OCI-LY7 (cell line): ENCODE measurements around the gene IRX5. TPM values are rescaled to one million over a fixed set of nuclear protein-coding genes. Genes with fewer than 3 reads are reported as not detected.

ENCODE experiments used
- BruUV-seq: library from RNA; stranded (reverse); fragments of 400-500 nt; replicated peaks from 2 replicates; lab custom pipeline; 2021; lab: Mats Ljungman, UMichigan
- CTCF ChIA-PET: fragments of 300-600 bp; sonication (Branson Sonifier 250); formaldehyde crosslinking; loops from one replicate; lab custom pipeline; 2022; ENCODE audit warnings: antibody characterized with exemption; ENCODE audit not compliant: unreplicated experiment; lab: Charles Lee
- POLR2A ChIA-PET: fragments of 300-600 bp; sonication (Branson Sonifier 250); formaldehyde crosslinking; loops from one replicate; lab custom pipeline; 2022; ENCODE audit warnings: antibody characterized with exemption; lab: Charles Lee
- DNase-seq: peaks from one replicate; pipeline ENCODE4 v3.0.0-alpha.2; 2015; ENCODE audit warnings: low spot score
- H2AFZ ChIP-seq: fragments of 200-600 bp; sonication (generic), shearing (Covaris generic); 2 replicates; pipeline ENCODE4 v1.6.1; 2014; ENCODE audit warnings: mild to moderate bottlenecking, antibody characterized with exemption, low read length, moderate library complexity
- H3K27ac ChIP-seq: fragments of 200-600 bp; sonication (generic); 2 replicates; pipeline ENCODE4 v1.5.1; 2014; ENCODE audit warnings: mixed run types, low read depth, mild to moderate bottlenecking, moderate library complexity, low read length, inconsistent platforms; ENCODE audit not compliant: poor library complexity, severe bottlenecking
- H3K36me3 ChIP-seq: fragments of 200-600 bp; sonication (generic); 2 replicates; pipeline ENCODE4 v1.6.1; 2014; ENCODE audit warnings: mild to moderate bottlenecking, antibody characterized with exemption, low read length, moderate library complexity, mixed read lengths; ENCODE audit not compliant: insufficient read depth
- H3K4me1 ChIP-seq: fragments of 200-600 bp; sonication (generic); 2 replicates; pipeline ENCODE4 v1.5.1; 2014; ENCODE audit warnings: mild to moderate bottlenecking, low read length; ENCODE audit not compliant: insufficient read depth, poor library complexity, severe bottlenecking
- H3K4me2 ChIP-seq: fragments of 200-600 bp; sonication (generic); 2 replicates; pipeline ENCODE4 v1.6.1; 2014; ENCODE audit warnings: mild to moderate bottlenecking, low read length
- H3K4me3 ChIP-seq: fragments of 200-600 bp; sonication (generic); 2 replicates; pipeline ENCODE4 v1.5.1; 2014; ENCODE audit warnings: mild to moderate bottlenecking, low read depth, low read length; ENCODE audit not compliant: poor library complexity, severe bottlenecking
- H3K79me2 ChIP-seq: fragments of 200-600 bp; sonication (generic); 2 replicates; pipeline ENCODE4 v1.6.1; 2016; ENCODE audit warnings: low read depth, mild to moderate bottlenecking, low read length, moderate library complexity, mixed read lengths; ENCODE audit not compliant: insufficient read depth
- H3K9me2 ChIP-seq: fragments of 200-600 bp; sonication (generic); 2 replicates; pipeline ENCODE4 v1.6.1; 2016; ENCODE audit warnings: mild to moderate bottlenecking, low read length, mixed read lengths; ENCODE audit not compliant: insufficient read depth
- H3K9me3 ChIP-seq: fragments of 200-600 bp; sonication (generic); 2 replicates; pipeline ENCODE4 v1.6.1; 2014; ENCODE audit warnings: mild to moderate bottlenecking, mixed run types, low read length, mixed read lengths
- H4K20me1 ChIP-seq: fragments of 200-600 bp; sonication (generic); 2 replicates; pipeline ENCODE4 v1.6.1; 2014; ENCODE audit warnings: mild to moderate bottlenecking, antibody characterized with exemption, low read length, moderate library complexity, mixed read lengths; ENCODE audit not compliant: insufficient read depth
- CTCF ChIP-seq: fragments of 200-600 bp; sonication (generic); conservative IDR thresholded peaks from 2 replicates; pipeline ENCODE4 v1.5.1; 2014; ENCODE audit warnings: mild to moderate bottlenecking, antibody characterized with exemption, low read length, moderate library complexity, mixed read lengths
- EZH2phosphoT487 ChIP-seq: fragments of 200-600 bp; sonication (generic); IDR thresholded peaks from 2 replicates; pipeline ENCODE4 v1.6.1; 2018; ENCODE audit warnings: low read depth, borderline replicate concordance, mild to moderate bottlenecking, mixed run types, antibody characterized with exemption, low read length, moderate library complexity, mixed read lengths
- intact Hi-C: fragments of 100-400 bp; cut with micrococcal nuclease; formaldehyde crosslinking; loops from one replicate; pipeline ENCODE4 v1.10.0; 2022; ENCODE audit not compliant: unreplicated experiment
- total RNA-seq, 2 experiments: library from RNA; depleted of rRNA in 1 of 2; stranded (reverse); fragments of >200 nt in 1 of 2; shearing (Covaris generic) in 1 of 2; gene quantifications; 2 replicates each; pipeline ENCODE4 v1.2.3, GENCODE V29; 2014 to 2022

The IRX5 gene
- total RNA-seq, 2 experiments from 2014 or later = 5.1 to 5.9 TPM

- Histone ChIP-seq H3K27ac (no peak overlapping the region), H3K4me1 (peaks cover 10% of the 10 kb centered on the region), H3K36me3 (no peaks in the 10 kb centered on the region), H3K4me2 (no peak overlapping the region), H4K20me1 (no peaks in the 10 kb centered on the region), H3K9me2 (no peaks in the 10 kb centered on the region), H2AFZ (no peak overlapping the region), H3K9me3 (no peaks in the 10 kb centered on the region), H3K79me2 (no peaks in the 10 kb centered on the region), H3K4me3 (no peak overlapping the region)
- DNase-seq = no peak
- CTCF ChIA-PET = interaction anchor here (0.7 kb wide), 1 partner anchor 79 kb away, joined by 15 read pairs; no protein-coding TSS in a partner anchor
- BruUV-seq = no TSS peak
- no peak for TF ChIP-seq EZH2phosphoT487
- no peak for TF ChIP-seq CTCF
- intact Hi-C loops = no loop called here
- POLR2A ChIA-PET = interaction anchor here (1.1 to 1.8 kb wide), 3 partner anchors 8 to 32 kb away, joined by 3 to 5 read pairs (median 3); no protein-coding TSS in a partner anchor
Observed at GRCh38 chr16:54891346-54891745, 39.3 kb upstream of the IRX5 start.

GRCh38 chr16:54892981-54893380 lies 37.7 kb upstream of the IRX5 start:
- no peaks in the 10 kb centered on the region for H3K36me3 ChIP-seq
- TF ChIP-seq CTCF (no peak), EZH2phosphoT487 (no peak)
- no peaks in the 10 kb centered on the region for H4K20me1 ChIP-seq
- H3K4me1 ChIP-seq = peaks cover 26% of the 10 kb centered on the region
- H3K4me2 ChIP-seq = no peak overlapping the region
- ChIA-PET POLR2A (no interaction called here), CTCF (no interaction called here)
- BruUV-seq = no TSS peak
- no peak overlapping the region for H3K4me3 ChIP-seq
- no peaks in the 10 kb centered on the region for H3K9me2 ChIP-seq
- no peak for DNase-seq
- no peaks in the 10 kb centered on the region for H3K9me3 ChIP-seq
- no peak overlapping the region for H3K27ac ChIP-seq
- no peaks in the 10 kb centered on the region for H3K79me2 ChIP-seq
- intact Hi-C loops = no loop called here
- H2AFZ ChIP-seq = no peak overlapping the region

GRCh38 chr16:54897930-54898329 lies 32.7 kb upstream of the IRX5 start:
- TF ChIP-seq EZH2phosphoT487 (no peak), CTCF (no peak)
- Histone ChIP-seq H4K20me1 (no peaks in the 10 kb centered on the region), H3K9me2 (no peaks in the 10 kb centered on the region), H3K9me3 (peaks cover 22% of the 10 kb centered on the region), H3K4me1 (peaks cover 62% of the 10 kb centered on the region), H3K36me3 (peaks cover 14% of the 10 kb centered on the region), H3K4me2 (peak overlapping the region; percentile 72), H2AFZ (peak overlapping the region; percentile 71; the same call in 1 of the 2 replicates), H3K79me2 (no peaks in the 10 kb centered on the region), H3K27ac (peak overlapping the region; percentile 97), H3K4me3 (peak overlapping the region; percentile 49)
- intact Hi-C loops = loop anchor here (1.0 kb wide), 1 partner anchor 31 kb away; no protein-coding TSS in a partner anchor
- no TSS peak for BruUV-seq
- ChIA-PET POLR2A (interaction anchor here (0.7 to 5.0 kb wide), 5 partner anchors 10 to 32 kb away, joined by 3 to 48 read pairs (median 4); no protein-coding TSS in a partner anchor), CTCF (no interaction called here)
- peak; percentile 96 for DNase-seq
